OCI-LY7 (cell line): ENCODE data around the gene PARD3. TPM values are rescaled to one million over a fixed set of nuclear protein-coding genes. Genes with fewer than 3 reads are reported as not detected.

Experiments used
- BruUV-seq: library from RNA; stranded (reverse); fragments of 400-500 nt; replicated peaks from 2 replicates; lab custom pipeline; 2021; lab: Mats Ljungman, UMichigan
- CTCF ChIA-PET: fragments of 300-600 bp; sonication (Branson Sonifier 250); formaldehyde crosslinking; loops from one replicate; lab custom pipeline; 2022; ENCODE audit warnings: antibody characterized with exemption; ENCODE audit not compliant: unreplicated experiment; lab: Charles Lee
- POLR2A ChIA-PET: fragments of 300-600 bp; sonication (Branson Sonifier 250); formaldehyde crosslinking; loops from one replicate; lab custom pipeline; 2022; ENCODE audit warnings: antibody characterized with exemption; lab: Charles Lee
- DNase-seq: peaks from one replicate; pipeline ENCODE4 v3.0.0-alpha.2; 2015; ENCODE audit warnings: low spot score
- H2AFZ ChIP-seq: fragments of 200-600 bp; sonication (generic), shearing (Covaris generic); 2 replicates; pipeline ENCODE4 v1.6.1; 2014; ENCODE audit warnings: mild to moderate bottlenecking, antibody characterized with exemption, low read length, moderate library complexity
- H3K27ac ChIP-seq: fragments of 200-600 bp; sonication (generic); 2 replicates; pipeline ENCODE4 v1.5.1; 2014; ENCODE audit warnings: mixed run types, low read depth, mild to moderate bottlenecking, moderate library complexity, low read length, inconsistent platforms; ENCODE audit not compliant: poor library complexity, severe bottlenecking
- H3K36me3 ChIP-seq: fragments of 200-600 bp; sonication (generic); 2 replicates; pipeline ENCODE4 v1.6.1; 2014; ENCODE audit warnings: mild to moderate bottlenecking, antibody characterized with exemption, low read length, moderate library complexity, mixed read lengths; ENCODE audit not compliant: insufficient read depth
- H3K4me1 ChIP-seq: fragments of 200-600 bp; sonication (generic); 2 replicates; pipeline ENCODE4 v1.5.1; 2014; ENCODE audit warnings: mild to moderate bottlenecking, low read length; ENCODE audit not compliant: insufficient read depth, poor library complexity, severe bottlenecking
- H3K4me2 ChIP-seq: fragments of 200-600 bp; sonication (generic); 2 replicates; pipeline ENCODE4 v1.6.1; 2014; ENCODE audit warnings: mild to moderate bottlenecking, low read length
- H3K4me3 ChIP-seq: fragments of 200-600 bp; sonication (generic); 2 replicates; pipeline ENCODE4 v1.5.1; 2014; ENCODE audit warnings: mild to moderate bottlenecking, low read depth, low read length; ENCODE audit not compliant: poor library complexity, severe bottlenecking
- H3K79me2 ChIP-seq: fragments of 200-600 bp; sonication (generic); 2 replicates; pipeline ENCODE4 v1.6.1; 2016; ENCODE audit warnings: low read depth, mild to moderate bottlenecking, low read length, moderate library complexity, mixed read lengths; ENCODE audit not compliant: insufficient read depth
- H3K9me2 ChIP-seq: fragments of 200-600 bp; sonication (generic); 2 replicates; pipeline ENCODE4 v1.6.1; 2016; ENCODE audit warnings: mild to moderate bottlenecking, low read length, mixed read lengths; ENCODE audit not compliant: insufficient read depth
- H3K9me3 ChIP-seq: fragments of 200-600 bp; sonication (generic); 2 replicates; pipeline ENCODE4 v1.6.1; 2014; ENCODE audit warnings: mild to moderate bottlenecking, mixed run types, low read length, mixed read lengths
- H4K20me1 ChIP-seq: fragments of 200-600 bp; sonication (generic); 2 replicates; pipeline ENCODE4 v1.6.1; 2014; ENCODE audit warnings: mild to moderate bottlenecking, antibody characterized with exemption, low read length, moderate library complexity, mixed read lengths; ENCODE audit not compliant: insufficient read depth
- CTCF ChIP-seq: fragments of 200-600 bp; sonication (generic); conservative IDR thresholded peaks from 2 replicates; pipeline ENCODE4 v1.5.1; 2014; ENCODE audit warnings: mild to moderate bottlenecking, antibody characterized with exemption, low read length, moderate library complexity, mixed read lengths
- EZH2phosphoT487 ChIP-seq: fragments of 200-600 bp; sonication (generic); IDR thresholded peaks from 2 replicates; pipeline ENCODE4 v1.6.1; 2018; ENCODE audit warnings: low read depth, borderline replicate concordance, mild to moderate bottlenecking, mixed run types, antibody characterized with exemption, low read length, moderate library complexity, mixed read lengths
- intact Hi-C: fragments of 100-400 bp; cut with micrococcal nuclease; formaldehyde crosslinking; loops from one replicate; pipeline ENCODE4 v1.10.0; 2022; ENCODE audit not compliant: unreplicated experiment
- total RNA-seq, 2 experiments: library from RNA; depleted of rRNA in 1 of 2; stranded (reverse); fragments of >200 nt in 1 of 2; shearing (Covaris generic) in 1 of 2; gene quantifications; 2 replicates each; pipeline ENCODE4 v1.2.3, GENCODE V29; 2014 to 2022

Gene PARD3
- total RNA-seq, 2 experiments from 2014 or later: not detected

GRCh38 chr10:34643620-34644019 is 171.5 kb downstream of the PARD3 start:
- BruUV-seq: no TSS peak
- Histone ChIP-seq H3K4me2 (no peak overlapping the region), H2AFZ (no peak overlapping the region), H3K79me2 (no peaks in the 10 kb centered on the region), H3K4me1 (no peaks in the 10 kb centered on the region), H3K27ac (no peak overlapping the region), H3K36me3 (no peaks in the 10 kb centered on the region), H4K20me1 (no peaks in the 10 kb centered on the region), H3K9me3 (no peaks in the 10 kb centered on the region), H3K4me3 (no peak overlapping the region), H3K9me2 (no peaks in the 10 kb centered on the region)
- TF ChIP-seq CTCF (no peak), EZH2phosphoT487 (no peak)
- intact Hi-C loops: no loop called here
- CTCF ChIA-PET: no interaction called here
- no peak for DNase-seq
- POLR2A ChIA-PET: no interaction called here

GRCh38 chr10:34641913-34642558 is 173.1 kb downstream of the PARD3 start:
- intact Hi-C loops: no loop called here
- DNase-seq: no peak
- CTCF ChIA-PET: no interaction called here

More at GRCh38 chr10:34641913-34642558, 173.1 kb downstream of the PARD3 start:
- Histone ChIP-seq H4K20me1 (no peaks in the 10 kb centered on the region), H3K36me3 (no peaks in the 10 kb centered on the region), H3K4me1 (peaks cover 8% of the 10 kb centered on the region), H3K4me3 (no peak overlapping the region), H3K9me3 (no peaks in the 10 kb centered on the region), H3K79me2 (no peaks in the 10 kb centered on the region), H2AFZ (no peak overlapping the region), H3K27ac (no peak overlapping the region), H3K4me2 (no peak overlapping the region), H3K9me2 (no peaks in the 10 kb centered on the region)
- no TSS peak for BruUV-seq
- TF ChIP-seq EZH2phosphoT487 (no peak), CTCF (no peak)
- POLR2A ChIA-PET: no interaction called here
